A549 (cell line): ENCODE measurements around the gene MEX3B. TPM values are rescaled to one million over a fixed set of nuclear protein-coding genes. Genes with fewer than 3 reads are reported as not detected.

Experiments used
- ATAC-seq, 2 experiments: fragments of 200-7000 bp in 1 of 2; fragments of >200 bp in 1 of 2; cut with Nextera tagmentation in 1 of 2; cut with Tn5 transposase in 1 of 2; 3 replicates each; pipeline versions ENCODE4 v1.8.0 to v1.9.1; 2018 to 2020; ENCODE audit warnings: mild to moderate bottlenecking in 1 of 2, moderate library complexity in 1 of 2
- CTCF ChIA-PET: fragments of 300-600 bp; sonication (Branson Sonifier 250); formaldehyde crosslinking; extraction: SDS; loops from one replicate; lab custom pipeline; 2021; ENCODE audit warnings: antibody characterized with exemption, inconsistent platforms; lab: Yijun Ruan, JAX
- POLR2A ChIA-PET: fragments of 350-600 bp; formaldehyde crosslinking; extraction: SDS; loops from one replicate; lab custom pipeline; 2021; ENCODE audit warnings: antibody characterized with exemption, inconsistent platforms; lab: Yijun Ruan, JAX
- DNase-seq, 2 experiments: peaks; one replicate each; pipeline versions ENCODE4 v3.0.0 to v3.0.0-alpha.2; 2011 to 2016; ENCODE audit warnings: low read depth in 1 of 2, low spot score in 1 of 2
- FAIRE-seq: peaks from 2 replicates; lab custom pipeline; 2011; peaks lifted over from hg19 to GRCh38; lab: Jason Lieb, UNC
- H3K27ac ChIP-seq, 2 experiments: fragments of >200 bp; sonication (Bioruptor Twin); formaldehyde crosslinking; 3 replicates each; pipeline ENCODE4 v1.5.1; 2016 to 2017
- H3K4me1 ChIP-seq: fragments of >200 bp; sonication (Bioruptor Twin); formaldehyde crosslinking; 3 replicates; pipeline ENCODE4 v1.6.1; 2016
- H3K4me2 ChIP-seq: fragments of >200 bp; sonication (Bioruptor Twin); formaldehyde crosslinking; 3 replicates; pipeline ENCODE4 v1.6.1; 2016
- H3K4me3 ChIP-seq: fragments of >200 bp; sonication (Bioruptor Twin); formaldehyde crosslinking; 3 replicates; pipeline ENCODE4 v1.5.1; 2016
- H3K9me3 ChIP-seq: fragments of >200 bp; sonication (Bioruptor Twin); formaldehyde crosslinking; 3 replicates; pipeline ENCODE4 v1.6.1; 2016
- ATOH8 ChIP-seq: fragments of 250-450 bp; sonication (Bioruptor Pico); IDR thresholded peaks from 2 replicates; pipeline ENCODE4 v1.5.0; 2020; ENCODE audit warnings: low read depth, mild to moderate bottlenecking, moderate library complexity
- CBX8 ChIP-seq: fragments of 200-600 bp; sonication (generic); IDR thresholded peaks from 2 replicates; pipeline ENCODE4 v1.6.1; 2016
- CHD2 ChIP-seq: fragments of 150-350 bp; IDR thresholded peaks from 2 replicates; pipeline ENCODE4 v1.6.1; 2014; ENCODE audit warnings: low read length; ENCODE audit not compliant: partially characterized antibody
- CTCF ChIP-seq: fragments of >200 bp; sonication (Bioruptor Twin); formaldehyde crosslinking; IDR thresholded peaks from 3 replicates; pipeline ENCODE4 v1.5.1; 2016
- E2F6 ChIP-seq: IDR thresholded peaks from 2 replicates; pipeline ENCODE4 v1.6.1; 2012; ENCODE audit warnings: low read depth, borderline replicate concordance
- EHF ChIP-seq: fragments of 250-450 bp; sonication (Bioruptor Pico); IDR thresholded peaks from 2 replicates; pipeline ENCODE4 v1.5.0; 2020; ENCODE audit warnings: mild to moderate bottlenecking
- EP300 ChIP-seq, 2 experiments: fragments of >200 bp; sonication (Bioruptor Twin); formaldehyde crosslinking; IDR thresholded peaks; 2 replicates in 1 of 2; 3 replicates in 1 of 2; pipeline ENCODE4 v1.6.1; 2016 to 2017
- ESRRA ChIP-seq: fragments of 150-350 bp; IDR thresholded peaks from 2 replicates; pipeline ENCODE4 v1.6.1; 2014; ENCODE audit warnings: mild to moderate bottlenecking, low read length, borderline replicate concordance
- FOSB ChIP-seq: fragments of 250-450 bp; sonication (Bioruptor Pico); IDR thresholded peaks from 2 replicates; pipeline ENCODE4 v1.5.0; 2020; ENCODE audit warnings: mild to moderate bottlenecking, moderate library complexity
- HDAC2 ChIP-seq: fragments of 200-600 bp; sonication (generic); IDR thresholded peaks from 2 replicates; pipeline ENCODE4 v1.6.1; 2016
- JUN ChIP-seq, 2 experiments: fragments of >200 bp; sonication (Bioruptor Twin); formaldehyde crosslinking; IDR thresholded peaks; 2 replicates in 1 of 2; 3 replicates in 1 of 2; pipeline ENCODE4 v1.6.1; 2016 to 2017
- JUNB ChIP-seq: fragments of >200 bp; sonication (Bioruptor Twin); formaldehyde crosslinking; IDR thresholded peaks from 2 replicates; pipeline ENCODE4 v1.6.1; 2016
- KDM1A ChIP-seq: fragments of 200-600 bp; sonication (generic); IDR thresholded peaks from 2 replicates; pipeline ENCODE4 v1.6.1; 2016; ENCODE audit warnings: low read depth, mild to moderate bottlenecking
- KDM5A ChIP-seq: fragments of 200-600 bp; sonication (generic); IDR thresholded peaks from 2 replicates; pipeline ENCODE4 v1.6.1; 2016; ENCODE audit warnings: antibody characterized with exemption, mild to moderate bottlenecking
- MAX ChIP-seq: IDR thresholded peaks from 2 replicates; pipeline ENCODE4 v1.6.1; 2012
- MAZ ChIP-seq: fragments of 150-350 bp; IDR thresholded peaks from 2 replicates; pipeline ENCODE4 v1.6.1; 2014; ENCODE audit warnings: antibody characterized with exemption, low read depth, low read length, borderline replicate concordance
- MYC ChIP-seq: IDR thresholded peaks from 2 replicates; pipeline ENCODE4 v1.6.1; 2012; ENCODE audit warnings: mild to moderate bottlenecking, inconsistent platforms, low read length, improper control_type of control experiment, borderline replicate concordance
- NR3C1 ChIP-seq: fragments of >200 bp; sonication (Bioruptor Twin); formaldehyde crosslinking; IDR thresholded peaks from 3 replicates; pipeline ENCODE4 v1.6.1; 2017
- PBX3 ChIP-seq: IDR thresholded peaks from 2 replicates; pipeline ENCODE4 v1.6.1; 2012
- PHF8 ChIP-seq: fragments of 200-600 bp; sonication (generic); IDR thresholded peaks from 2 replicates; pipeline ENCODE4 v1.6.1; 2016; ENCODE audit warnings: low read depth, mild to moderate bottlenecking, antibody characterized with exemption, moderate library complexity, borderline replicate concordance
- POLR2A ChIP-seq: IDR thresholded peaks from 2 replicates; pipeline ENCODE4 v1.6.1; 2012; ENCODE audit warnings: mild to moderate bottlenecking, low read length
- RCOR1 ChIP-seq: fragments of 150-350 bp; IDR thresholded peaks from 2 replicates; pipeline ENCODE4 v1.6.1; 2014; ENCODE audit warnings: antibody characterized with exemption, low read length, low read depth
- REST ChIP-seq: fragments of 200-600 bp; sonication (generic); IDR thresholded peaks from 2 replicates; pipeline ENCODE4 v1.6.1; 2016; ENCODE audit warnings: antibody characterized with exemption, mild to moderate bottlenecking, moderate library complexity
- SMC3 ChIP-seq: fragments of >200 bp; sonication (Bioruptor Twin); formaldehyde crosslinking; IDR thresholded peaks from 3 replicates; pipeline ENCODE4 v1.6.1; 2018; ENCODE audit warnings: inconsistent platforms
- ZNF302 ChIP-seq: fragments of 250-450 bp; sonication (Bioruptor Pico); IDR thresholded peaks from 2 replicates; pipeline ENCODE4 v1.9.0; 2021; ENCODE audit warnings: inconsistent platforms, mild to moderate bottlenecking, moderate library complexity
- WGBS: methylation state at CpG from one replicate; pipeline ENCODE4 v1.1.6; 2017; ENCODE audit errors: missing lambda C conversion rate; 5-methylcytosine and 5-hydroxymethylcytosine counted together
- polyA plus RNA-seq, 4 experiments: library from polyadenylated mRNA; depleted of rRNA in 3 of 4; stranded (reverse); fragments of >200 nt; fragmentation: RNase III in 1 of 4; extraction: RNeasy Plus Mini Kit Qiagen cat#74134 plus additional on column Dnase treatment in 1 of 4; gene quantifications; 2 replicates in 3 of 4; 3 replicates in 1 of 4; pipeline ENCODE4 v1.2.3, GENCODE V29; 2011 to 2017

MEX3B gene
- polyA plus RNA-seq, 2 of the 4 experiments (the other 2 are of a cell fraction), result 2.3 to 4.2 TPM

GRCh38 chr15:82048811-82049210 lies 3.0 kb upstream of the MEX3B start:
- FAIRE-seq (no peak), ATAC-seq (no peak), DNase-seq (no peak)
- CTCF ChIA-PET, result interaction anchor here (0.6 to 3.7 kb wide), 10 partner anchors 12 to 638 kb away, joined by 3 to 13 read pairs (median 4); no protein-coding TSS in a partner anchor
- WGBS, result 83% methylated on average over 8 of the region's 8 CpGs
- H3K4me1 ChIP-seq, result peaks cover 4% of the 10 kb centered on the region; the same call in 1 of the 3 replicates
- H3K9me3 ChIP-seq, result no peaks in the 10 kb centered on the region
- no peak overlapping the region for H3K27ac ChIP-seq
- H3K4me2 ChIP-seq, result no peak overlapping the region
- POLR2A ChIA-PET, result no interaction called here
- TF ChIP-seq CTCF (no peak), MAX (no peak), ATOH8 (CRISPR knock-in tag) (no peak), NR3C1 (no peak), MAZ (no peak), E2F6 (no peak), CHD2 (no peak), KDM1A (no peak), JUN (IDR thresholded peaks at IDR 0.05) (no peak)
- no peak overlapping the region for H3K4me3 ChIP-seq

GRCh38 chr15:82047453-82048400 lies 1.9 kb upstream of the MEX3B start:
- Histone ChIP-seq H3K4me2 (peak overlapping the region; percentile 93), H3K9me3 (no peaks in the 10 kb centered on the region), H3K4me1 (peaks cover 4% of the 10 kb centered on the region; the same call in 1 of the 3 replicates), H3K27ac (peak overlapping the region; percentile 78 to 93), H3K4me3 (peak overlapping the region; percentile 61)
- ATAC-seq (peak; percentile 6 to 21; a peak in 5 of 6 replicates), FAIRE-seq (no peak), DNase-seq (peak in 1 of 2 experiments; percentile 62)
- ChIA-PET CTCF (interaction anchor here (0.6 to 3.7 kb wide), 21 partner anchors 8 to 775 kb away, joined by 3 to 16 read pairs (median 4); partner anchors contain the start of gene RPS17), POLR2A (interaction anchor here (0.6 to 2.5 kb wide), 6 partner anchors 15 to 1047 kb away, joined by 3 to 17 read pairs (median 4); partner anchors contain the start of genes EFL1 and SAXO2)
- 53% methylated on average over 37 of the region's 56 CpGs for WGBS
- TF ChIP-seq JUNB (no peak), PHF8 (no peak), FOSB (CRISPR knock-in tag) (no peak), SMC3 (no peak; the same call in 2 of the 3 replicates), CBX8 (no peak), REST (no peak; the same call in 1 of the 2 replicates), JUN (IDR thresholded peaks at IDR 0.05) (0 out of 5 replicates have a peak, but pooled peaks have one; percentile 25 to 33), MYC (no peak; the same call in 1 of the 2 replicates), KDM5A (no peak), E2F6 (peak; percentile 85), PBX3 (no peak), ESRRA (no peak), EP300 (IDR thresholded peaks at IDR 0.05) (no peak), MAX (peak; percentile 77; the same call in 1 of the 2 replicates), EHF (CRISPR knock-in tag) (no peak), HDAC2 (0 out of 2 replicates have a peak, but pooled peaks have one; percentile 51), MAZ (no peak), POLR2A (peak; percentile 62; the same call in 1 of the 2 replicates), RCOR1 (no peak), ZNF302 (CRISPR knock-in tag) (no peak)
